Measurements from ENCODE around the gene FAM174C.

FAM174C gene

DNA sequence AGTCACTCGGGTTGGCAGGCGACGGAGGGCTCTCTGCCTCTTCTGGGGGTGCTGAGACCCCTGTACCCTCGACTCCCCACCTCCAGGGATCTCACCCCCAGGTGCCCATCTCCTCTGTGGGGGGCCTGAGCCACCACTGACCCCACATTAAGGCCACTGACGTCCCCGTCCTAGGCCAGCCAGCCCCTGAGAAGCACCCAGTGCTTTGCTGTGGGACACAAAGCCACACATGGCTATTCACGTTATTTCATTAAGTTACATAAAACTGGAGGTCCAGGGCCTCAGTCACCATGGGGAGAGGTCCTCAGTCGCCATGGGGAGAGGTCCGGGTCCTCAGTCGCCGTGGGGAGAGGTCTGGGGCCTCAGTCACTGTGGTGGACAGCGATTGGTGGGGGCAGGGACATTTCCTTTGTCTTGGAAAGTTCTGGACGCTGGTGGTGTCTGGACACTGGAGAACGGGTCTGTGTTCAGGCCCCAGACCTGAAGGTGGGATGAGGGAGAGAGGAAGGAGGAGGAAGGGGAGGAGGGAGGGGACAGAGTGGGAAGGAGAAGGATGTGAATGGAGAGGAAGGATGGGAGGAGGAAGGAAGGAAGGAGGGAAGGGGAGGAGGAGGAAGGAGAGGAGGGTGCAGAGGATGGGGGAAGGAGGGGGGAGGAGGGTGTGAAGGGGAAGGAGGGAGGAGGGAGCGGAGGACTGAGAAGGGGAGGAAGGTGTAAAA is 6.4 kb downstream of the FAM174C start:
- no peak overlapping the region for H3K4me3 ChIP-seq (ENCODE audit: low read length)
- TF ChIP-seq, protein P1, sequence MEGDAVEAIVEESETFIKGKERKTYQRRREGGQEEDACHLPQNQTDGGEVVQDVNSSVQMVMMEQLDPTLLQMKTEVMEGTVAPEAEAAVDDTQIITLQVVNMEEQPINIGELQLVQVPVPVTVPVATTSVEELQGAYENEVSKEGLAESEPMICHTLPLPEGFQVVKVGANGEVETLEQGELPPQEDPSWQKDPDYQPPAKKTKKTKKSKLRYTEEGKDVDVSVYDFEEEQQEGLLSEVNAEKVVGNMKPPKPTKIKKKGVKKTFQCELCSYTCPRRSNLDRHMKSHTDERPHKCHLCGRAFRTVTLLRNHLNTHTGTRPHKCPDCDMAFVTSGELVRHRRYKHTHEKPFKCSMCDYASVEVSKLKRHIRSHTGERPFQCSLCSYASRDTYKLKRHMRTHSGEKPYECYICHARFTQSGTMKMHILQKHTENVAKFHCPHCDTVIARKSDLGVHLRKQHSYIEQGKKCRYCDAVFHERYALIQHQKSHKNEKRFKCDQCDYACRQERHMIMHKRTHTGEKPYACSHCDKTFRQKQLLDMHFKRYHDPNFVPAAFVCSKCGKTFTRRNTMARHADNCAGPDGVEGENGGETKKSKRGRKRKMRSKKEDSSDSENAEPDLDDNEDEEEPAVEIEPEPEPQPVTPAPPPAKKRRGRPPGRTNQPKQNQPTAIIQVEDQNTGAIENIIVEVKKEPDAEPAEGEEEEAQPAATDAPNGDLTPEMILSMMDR (conservative IDR thresholded peaks at IDR 0.05; ENCODE audit: low read length), result no peak
- no peak for DNase-seq (ENCODE audit: low read depth)

DNA sequence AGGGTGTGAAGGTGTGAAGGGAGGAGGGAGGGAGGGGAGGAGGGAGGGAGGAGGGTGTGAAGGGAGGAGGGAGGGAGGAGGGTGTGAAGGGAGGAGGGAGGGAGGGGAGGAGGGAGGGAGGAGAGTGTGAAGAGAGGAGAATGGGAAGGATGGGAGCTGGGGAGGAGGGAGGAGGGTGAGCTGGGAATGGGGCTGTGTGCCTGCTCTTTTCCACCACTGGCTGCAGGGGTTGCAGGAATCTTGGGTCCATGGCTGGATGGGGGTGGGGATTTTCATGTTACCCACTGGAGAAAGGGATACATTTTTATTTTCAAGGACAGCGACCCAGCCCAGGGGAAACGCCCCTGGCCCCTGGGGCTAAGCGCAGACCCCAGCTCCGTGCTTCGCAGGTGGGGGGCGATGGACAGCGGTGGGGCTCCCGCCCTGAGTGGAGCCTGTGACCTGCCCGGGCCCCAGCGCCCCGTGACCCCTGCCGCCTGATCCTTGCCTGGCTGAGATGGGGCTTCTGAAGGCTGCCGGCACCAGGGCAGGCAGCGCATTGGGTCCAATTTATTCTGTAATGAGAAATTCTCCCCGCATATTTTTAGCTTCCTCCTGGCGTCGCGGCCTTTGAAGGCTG is 7.4 kb downstream of the FAM174C start:
- no peak for DNase-seq (ENCODE audit: low read depth)
- H3K4me3 ChIP-seq (ENCODE audit: low read length), result no peak overlapping the region
- TF ChIP-seq, protein P1 (conservative IDR thresholded peaks at IDR 0.05; ENCODE audit: low read length), result no peak

DNA sequence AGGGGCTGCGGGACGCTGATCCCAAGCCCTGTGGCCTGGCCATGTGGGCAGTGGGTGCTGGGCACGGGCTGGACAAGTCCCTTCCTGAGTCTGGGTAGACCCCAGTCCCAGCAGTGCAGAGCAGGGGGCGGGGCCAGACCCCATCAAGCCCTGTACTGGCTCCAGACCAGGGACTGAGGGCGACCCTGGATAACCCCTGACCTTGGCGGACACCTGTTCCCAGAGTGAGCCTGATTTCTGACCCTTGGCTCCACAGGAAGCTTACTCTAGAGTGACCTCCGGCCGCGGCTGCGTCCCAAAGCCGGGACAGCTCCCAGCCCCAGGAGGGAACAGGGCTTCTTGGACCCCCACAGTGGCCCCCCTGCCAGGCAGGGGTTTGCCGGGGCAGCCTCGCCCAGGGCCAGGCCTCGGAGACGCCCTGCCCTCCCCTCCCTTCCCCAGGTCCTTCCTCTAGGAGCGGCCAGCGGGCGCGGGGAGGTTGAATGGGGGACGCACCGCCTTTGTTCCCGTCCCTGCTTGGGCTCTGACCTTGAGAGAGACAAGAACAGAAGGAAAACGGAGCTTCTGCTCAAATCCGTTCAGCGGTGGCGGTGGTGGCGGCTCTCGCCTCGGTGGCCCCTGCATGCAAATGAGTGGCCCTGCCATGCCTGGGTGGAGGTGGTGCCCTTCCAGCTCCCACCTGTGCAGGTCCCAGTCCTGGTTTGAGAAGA is 8.0 kb downstream of the FAM174C start:
- DNase-seq (ENCODE audit: low read depth), result no peak
- TF ChIP-seq, protein P1 (conservative IDR thresholded peaks at IDR 0.05; ENCODE audit: low read length), result no peak
- H3K4me3 ChIP-seq (ENCODE audit: low read length), result no peak overlapping the region

DNA sequence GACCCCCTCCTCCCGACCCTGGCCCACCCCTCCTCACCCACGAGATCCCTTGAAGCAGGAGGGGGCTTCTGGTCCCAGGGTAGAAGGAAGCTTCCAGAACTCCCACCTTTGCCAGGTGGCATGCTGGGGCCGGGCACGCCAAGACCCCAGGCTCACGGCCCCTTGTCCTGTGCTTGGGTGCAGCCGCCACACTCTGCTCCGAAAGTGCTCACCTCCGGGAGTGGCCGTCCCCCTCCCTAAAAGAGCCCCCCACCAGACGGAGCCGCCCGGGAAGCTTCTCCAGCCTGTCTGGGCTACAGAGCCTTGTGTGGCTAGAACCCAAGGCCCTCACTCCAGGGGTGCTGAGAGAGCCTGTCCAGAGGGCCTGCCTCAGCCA is 8.6 kb downstream of the FAM174C start:
- H3K4me3 ChIP-seq (ENCODE audit: low read length), result no peak overlapping the region
- TF ChIP-seq, protein P1 (conservative IDR thresholded peaks at IDR 0.05; ENCODE audit: low read length), result no peak
- DNase-seq (ENCODE audit: low read depth), result no peak

DNA sequence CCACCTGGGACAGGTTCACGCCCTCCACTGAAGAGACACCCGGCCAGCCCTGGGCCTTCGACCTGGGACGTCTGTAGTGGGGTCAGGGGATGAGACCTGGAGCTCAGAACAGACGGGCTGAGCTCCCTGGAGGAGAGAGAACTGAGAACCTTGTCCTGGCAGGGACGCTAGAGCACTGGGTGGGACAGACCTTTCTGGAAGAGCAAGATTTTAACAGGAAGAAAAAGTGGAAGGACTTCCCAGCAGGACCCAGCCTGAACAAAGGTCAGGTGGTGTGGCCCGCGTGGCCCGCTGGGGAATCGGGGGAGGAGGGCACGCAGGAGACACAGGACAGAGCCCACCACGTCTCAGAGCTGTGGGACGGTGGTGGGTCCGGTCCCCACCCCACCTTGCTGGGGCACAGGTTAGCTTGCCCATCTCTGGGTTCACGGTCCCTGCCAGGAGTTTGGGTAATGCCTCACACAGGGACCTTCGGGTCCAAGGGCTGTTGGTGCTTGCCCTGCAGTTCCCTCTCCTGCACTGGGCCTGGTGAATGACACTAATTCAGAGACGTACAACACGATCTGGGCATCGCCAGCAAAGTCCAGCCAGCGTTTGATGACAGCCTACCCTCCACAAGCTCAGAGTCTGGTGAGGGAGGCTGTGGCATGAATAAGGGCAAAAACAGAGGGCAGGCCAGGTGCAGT is 9.1 kb downstream of the FAM174C start:
- DNase-seq (ENCODE audit: low read depth), result no peak
- TF ChIP-seq, protein P1 (conservative IDR thresholded peaks at IDR 0.05; ENCODE audit: low read length), result no peak

DNA sequence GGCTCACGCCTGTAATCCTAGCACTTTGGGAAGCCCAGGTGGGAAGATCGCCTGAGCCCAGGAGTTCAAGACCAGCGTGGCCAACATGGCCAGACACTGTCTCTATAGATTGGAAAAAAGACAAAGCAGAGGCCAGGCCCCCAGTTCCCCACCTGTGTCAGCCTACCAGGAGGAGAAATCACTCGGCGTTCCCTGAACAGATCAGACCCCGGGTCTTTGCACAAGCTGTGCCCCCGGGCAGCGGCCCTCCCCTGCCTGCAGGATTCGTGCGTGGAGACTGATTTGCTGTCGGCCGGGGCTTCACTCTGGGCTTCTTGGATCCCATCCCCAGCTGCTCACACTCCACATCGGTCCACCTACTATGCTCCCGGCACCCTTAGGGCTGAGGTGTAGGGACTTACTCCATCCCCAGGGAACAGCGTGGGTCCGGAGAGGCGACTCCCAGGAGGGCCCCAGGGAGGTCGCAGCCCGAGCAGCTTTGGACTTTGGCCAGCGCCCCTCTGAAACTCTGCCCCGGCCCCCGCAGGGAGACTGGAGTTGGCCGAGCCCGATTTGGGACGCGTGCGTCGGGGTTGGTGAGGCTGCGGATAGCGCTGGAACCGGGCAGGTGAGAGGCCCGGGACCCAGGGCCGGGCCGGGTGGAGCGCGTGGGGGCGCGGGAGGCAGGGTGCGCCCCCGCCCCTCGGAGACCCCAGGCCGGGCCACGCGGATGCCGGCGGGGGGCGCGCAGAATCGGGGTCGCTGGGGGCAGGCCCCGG is 9.8 kb downstream of the FAM174C start:
- H3K4me3 ChIP-seq (ENCODE audit: low read length), result no peak overlapping the region
- TF ChIP-seq, protein P1 (conservative IDR thresholded peaks at IDR 0.05; ENCODE audit: low read length), result no peak

More for the DNA sequence above, 9.1 kb downstream of the FAM174C start:
- H3K4me3 ChIP-seq (ENCODE audit: low read length), result no peak overlapping the region

More for the DNA sequence above, 9.8 kb downstream of the FAM174C start:
- no peak for DNase-seq (ENCODE audit: low read depth)

Data from AG10803 (cell line).